Progenitor cell of endocrine pancreas (in vitro differentiated cells): ENCODE measurements around the gene NMNAT3. TPM values are rescaled to one million over a fixed set of nuclear protein-coding genes. Genes with fewer than 3 reads are reported as not detected.

Experiments used
- DNase-seq: peaks from one replicate; pipeline ENCODE4 v3.0.0; 2021; ENCODE audit warnings: low spot score; ENCODE audit not compliant: unreplicated experiment
- H3K27ac Mint-ChIP-seq: 2 replicates; pipeline ENCODE4 v1.8.0; 2021; ENCODE audit warnings: mild to moderate bottlenecking, moderate library complexity, mixed read lengths
- H3K27me3 Mint-ChIP-seq: 2 replicates; pipeline ENCODE4 v1.8.0; 2021; ENCODE audit warnings: mixed read lengths
- H3K36me3 Mint-ChIP-seq: 2 replicates; pipeline ENCODE4 v1.8.0; 2022; ENCODE audit warnings: mixed read lengths; ENCODE audit not compliant: insufficient read depth
- H3K4me1 Mint-ChIP-seq: 2 replicates; pipeline ENCODE4 v1.8.0; 2021; ENCODE audit warnings: low read depth, mixed read lengths
- H3K4me3 Mint-ChIP-seq: 2 replicates; pipeline ENCODE4 v1.8.0; 2021; ENCODE audit warnings: low read depth, mild to moderate bottlenecking, moderate library complexity, mixed read lengths
- H3K9me3 Mint-ChIP-seq: 2 replicates; pipeline ENCODE4 v1.8.0; 2021; ENCODE audit warnings: low read depth, mixed read lengths
- total RNA-seq: library from RNA; stranded (reverse); gene quantifications from 2 replicates; pipeline ENCODE4 v1.2.1, GENCODE V29; 2021
- TF ChIP-seq, protein P1 (sequence below): fragments of 200-600 bp; sonication (generic); IDR thresholded peaks from one replicate; pipeline ENCODE4 v1.5.0; 2021; ENCODE audit warnings: antibody characterized with exemption, mild to moderate bottlenecking; ENCODE audit not compliant: unreplicated experiment

The NMNAT3 gene
- total RNA-seq, 1 donor from 2014 or later, result 3.5 TPM

DNA sequence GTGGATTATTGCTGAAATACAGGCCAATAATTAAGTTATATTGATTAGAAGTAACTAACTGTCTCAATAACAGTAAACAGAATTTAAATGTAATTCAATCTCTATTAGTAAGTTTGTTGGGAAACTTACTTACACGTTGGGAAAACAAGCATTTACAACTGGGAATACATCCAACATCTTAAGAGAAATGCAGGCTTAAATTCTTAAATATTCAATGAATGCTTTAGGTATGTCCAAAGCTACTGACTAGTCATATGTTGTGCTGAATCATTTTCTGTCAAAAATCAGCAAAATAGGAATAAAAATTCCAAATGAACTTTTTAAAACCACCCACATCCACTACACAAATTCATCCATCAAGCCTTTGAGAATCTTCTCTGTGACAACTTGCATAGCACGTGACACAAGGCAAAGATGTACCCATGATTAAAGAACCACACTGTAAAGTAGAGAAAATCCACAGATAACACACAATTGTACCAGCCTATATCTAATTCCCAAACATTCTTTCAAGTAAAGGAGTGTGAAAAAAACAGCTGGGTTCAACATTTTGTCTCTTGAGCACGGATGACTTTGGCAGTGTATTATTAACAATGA, 60.0 kb downstream of the NMNAT3 start:
- Mint-ChIP-seq H3K4me1 (no peaks in the 10 kb centered on the region), H3K9me3 (no peaks in the 10 kb centered on the region), H3K4me3 (no peak overlapping the region), H3K27ac (no peak overlapping the region), H3K36me3 (no peaks in the 10 kb centered on the region), H3K27me3 (no peaks in the 10 kb centered on the region)
- TF ChIP-seq, protein P1, sequence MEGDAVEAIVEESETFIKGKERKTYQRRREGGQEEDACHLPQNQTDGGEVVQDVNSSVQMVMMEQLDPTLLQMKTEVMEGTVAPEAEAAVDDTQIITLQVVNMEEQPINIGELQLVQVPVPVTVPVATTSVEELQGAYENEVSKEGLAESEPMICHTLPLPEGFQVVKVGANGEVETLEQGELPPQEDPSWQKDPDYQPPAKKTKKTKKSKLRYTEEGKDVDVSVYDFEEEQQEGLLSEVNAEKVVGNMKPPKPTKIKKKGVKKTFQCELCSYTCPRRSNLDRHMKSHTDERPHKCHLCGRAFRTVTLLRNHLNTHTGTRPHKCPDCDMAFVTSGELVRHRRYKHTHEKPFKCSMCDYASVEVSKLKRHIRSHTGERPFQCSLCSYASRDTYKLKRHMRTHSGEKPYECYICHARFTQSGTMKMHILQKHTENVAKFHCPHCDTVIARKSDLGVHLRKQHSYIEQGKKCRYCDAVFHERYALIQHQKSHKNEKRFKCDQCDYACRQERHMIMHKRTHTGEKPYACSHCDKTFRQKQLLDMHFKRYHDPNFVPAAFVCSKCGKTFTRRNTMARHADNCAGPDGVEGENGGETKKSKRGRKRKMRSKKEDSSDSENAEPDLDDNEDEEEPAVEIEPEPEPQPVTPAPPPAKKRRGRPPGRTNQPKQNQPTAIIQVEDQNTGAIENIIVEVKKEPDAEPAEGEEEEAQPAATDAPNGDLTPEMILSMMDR, result no peak
- DNase-seq, result no peak

DNA sequence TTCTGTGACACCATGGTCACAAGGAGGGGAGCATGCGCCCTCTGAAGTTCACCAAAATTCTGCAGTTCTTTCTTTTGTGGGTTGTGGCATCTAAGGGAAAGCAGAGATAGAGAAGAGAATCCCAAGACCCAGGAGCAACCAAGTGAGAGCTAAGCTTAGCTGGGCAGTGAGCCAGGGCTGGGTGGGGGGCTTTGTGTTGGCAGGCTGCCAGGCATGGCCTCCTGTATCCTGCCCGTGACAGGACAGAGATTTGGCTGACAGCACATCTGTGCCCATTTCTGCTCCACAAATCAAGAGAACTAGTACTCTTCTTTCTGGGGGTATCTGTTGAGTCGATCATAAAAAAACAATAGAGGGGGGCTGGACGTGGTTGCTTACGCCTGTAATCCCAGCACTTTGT, 66.2 kb downstream of the NMNAT3 start:
- TF ChIP-seq, protein P1, result no peak
- Mint-ChIP-seq H3K4me1 (no peaks in the 10 kb centered on the region), H3K27ac (no peak overlapping the region), H3K27me3 (no peaks in the 10 kb centered on the region), H3K4me3 (no peak overlapping the region), H3K9me3 (no peaks in the 10 kb centered on the region), H3K36me3 (no peaks in the 10 kb centered on the region)
- DNase-seq, result no peak

DNA sequence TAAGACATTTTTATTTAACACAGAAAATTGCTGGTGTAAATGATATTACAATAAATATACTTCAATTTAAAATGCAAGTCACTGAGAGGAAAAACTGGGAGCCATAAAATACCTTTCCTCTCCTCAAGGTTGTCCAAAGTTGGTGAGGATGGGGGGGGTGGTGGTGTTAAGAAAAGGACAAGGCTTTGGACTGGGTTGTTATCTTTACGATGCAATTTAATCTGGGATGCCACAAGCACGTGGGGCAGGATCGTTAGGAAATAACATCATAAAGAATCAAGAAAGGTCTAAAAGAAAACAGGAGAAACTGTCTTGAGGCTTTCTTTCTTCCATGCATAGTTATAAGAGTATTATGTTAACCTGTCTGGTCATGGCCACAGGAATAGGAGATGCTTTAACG, 66.9 kb downstream of the NMNAT3 start:
- Mint-ChIP-seq H3K9me3 (no peaks in the 10 kb centered on the region), H3K27me3 (no peaks in the 10 kb centered on the region), H3K4me3 (no peak overlapping the region), H3K27ac (no peak overlapping the region), H3K36me3 (no peaks in the 10 kb centered on the region), H3K4me1 (no peaks in the 10 kb centered on the region)
- TF ChIP-seq, protein P1, result no peak
- no peak for DNase-seq

DNA sequence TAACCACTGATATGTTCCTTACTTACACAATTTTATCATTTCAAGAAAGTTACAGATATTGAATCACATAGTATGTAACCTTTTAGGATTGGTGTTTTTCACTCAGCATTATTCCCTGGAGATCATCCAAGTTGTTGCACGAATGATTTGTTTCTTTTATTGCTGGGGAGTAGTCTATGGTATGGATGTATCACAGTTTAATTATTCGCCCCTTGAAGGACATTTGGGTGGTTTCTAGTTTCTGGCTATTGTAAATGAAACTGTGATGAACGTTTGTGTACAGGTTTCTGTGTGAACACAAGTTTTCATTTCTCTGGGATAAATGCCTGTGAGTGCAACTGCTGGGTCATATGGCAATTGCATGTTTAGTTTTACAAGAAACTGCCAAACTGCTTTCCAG, 68.8 kb downstream of the NMNAT3 start:
- Mint-ChIP-seq H3K27me3 (no peaks in the 10 kb centered on the region), H3K9me3 (no peaks in the 10 kb centered on the region), H3K27ac (no peak overlapping the region), H3K4me3 (no peak overlapping the region), H3K36me3 (no peaks in the 10 kb centered on the region), H3K4me1 (no peaks in the 10 kb centered on the region)
- TF ChIP-seq, protein P1, result no peak
- DNase-seq, result no peak

DNA sequence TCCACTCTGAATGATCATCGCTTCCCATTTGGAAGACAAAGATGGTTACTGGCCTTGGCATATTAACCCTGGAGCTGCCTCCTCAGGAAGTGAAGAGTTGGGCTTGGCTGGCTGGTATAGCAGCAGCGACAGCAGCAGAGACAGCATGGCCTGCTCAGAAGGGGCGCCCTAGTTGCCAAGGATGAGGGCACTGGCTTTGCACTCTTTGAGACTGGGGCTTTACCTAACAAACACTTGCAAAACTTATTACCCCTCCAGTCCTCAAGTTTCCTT, 69.7 kb downstream of the NMNAT3 start:
- peaks cover 1% of the 10 kb centered on the region for H3K36me3 Mint-ChIP-seq
- no peaks in the 10 kb centered on the region for H3K9me3 Mint-ChIP-seq
- no peaks in the 10 kb centered on the region for H3K27me3 Mint-ChIP-seq
- DNase-seq, result no peak
- TF ChIP-seq, protein P1, result no peak
- H3K27ac Mint-ChIP-seq, result no peak overlapping the region
- H3K4me3 Mint-ChIP-seq, result no peak overlapping the region
- H3K4me1 Mint-ChIP-seq, result no peaks in the 10 kb centered on the region
